NCI-H226 (cell line): ENCODE measurements around the gene DPT.

Experiments
- DNase-seq: peaks from one replicate; pipeline ENCODE4 v3.0.0-alpha.2; 2015

DPT gene

GRCh38 chr1:168734946-168735345 is 5.9 kb upstream of the DPT start:
- no peak for DNase-seq

GRCh38 chr1:168734271-168734670 is 5.3 kb upstream of the DPT start:
- no peak for DNase-seq

GRCh38 chr1:168733241-168733640 is 4.2 kb upstream of the DPT start:
- DNase-seq = no peak

DNA sequence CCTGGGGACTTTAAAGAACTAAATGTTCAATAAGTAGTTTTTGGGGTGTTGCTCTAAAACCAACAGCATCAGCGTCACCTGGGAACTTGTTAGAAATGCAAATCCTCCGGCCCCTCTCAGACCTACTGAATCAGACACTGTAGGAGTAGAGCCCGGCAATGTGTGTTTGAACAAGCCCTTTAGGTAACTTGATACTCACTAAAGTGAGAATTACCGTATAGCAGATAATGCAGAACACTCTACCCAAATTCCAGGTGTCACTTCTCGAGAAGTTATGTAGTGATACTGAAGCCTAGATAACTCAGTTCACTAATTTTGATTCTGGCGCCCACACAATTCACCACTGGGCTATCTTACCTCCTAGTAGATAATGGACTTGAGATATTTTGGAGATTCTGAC is 3.7 kb upstream of the DPT start:
- no peak for DNase-seq

GRCh38 chr1:168731244-168731953 is 2.4 kb upstream of the DPT start:
- no peak for DNase-seq

DNA sequence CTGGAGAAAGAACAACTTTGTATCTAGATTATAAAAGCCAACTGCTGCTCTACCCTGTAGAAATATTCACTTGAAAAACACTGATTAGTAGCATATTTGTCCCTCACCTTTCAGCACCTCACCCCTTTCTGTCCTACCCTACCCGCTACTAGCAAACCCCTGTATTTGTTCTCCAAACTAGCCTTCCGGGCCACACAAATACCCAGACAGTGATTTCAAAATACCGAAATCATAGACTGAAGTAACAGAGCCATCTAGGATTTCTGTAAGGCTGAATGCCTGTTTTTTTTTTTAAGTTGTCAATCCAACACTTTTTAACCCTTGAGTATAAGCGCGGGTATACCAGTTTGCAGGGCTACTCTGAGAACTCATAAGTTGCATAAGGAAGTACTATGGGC is 398 bp upstream of the DPT start:
- DNase-seq = no peak

DNA sequence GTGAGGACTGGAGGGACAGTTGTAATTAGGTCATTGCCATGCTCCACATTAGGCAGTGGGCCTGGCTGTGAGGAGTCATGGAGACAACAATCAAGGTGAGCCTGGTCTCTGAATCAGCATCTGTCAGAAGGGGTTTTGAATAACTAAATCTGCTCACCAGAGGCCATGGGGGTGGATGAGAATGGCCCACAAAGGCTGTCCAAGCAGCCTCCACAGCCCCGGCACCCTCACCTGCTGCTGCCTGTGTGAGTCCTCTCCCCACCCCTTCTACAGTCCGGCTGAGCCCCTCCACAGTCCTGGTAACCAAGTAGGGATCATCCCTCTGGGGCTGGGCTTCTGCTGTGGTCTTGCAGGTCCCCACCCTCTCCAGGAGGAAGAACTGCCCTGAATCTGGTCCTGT is 2.3 kb downstream of the DPT start:
- no peak for DNase-seq

- DNase-seq = no peak
Observed at GRCh38 chr1:168726281-168726680, 2.7 kb downstream of the DPT start.

DNA sequence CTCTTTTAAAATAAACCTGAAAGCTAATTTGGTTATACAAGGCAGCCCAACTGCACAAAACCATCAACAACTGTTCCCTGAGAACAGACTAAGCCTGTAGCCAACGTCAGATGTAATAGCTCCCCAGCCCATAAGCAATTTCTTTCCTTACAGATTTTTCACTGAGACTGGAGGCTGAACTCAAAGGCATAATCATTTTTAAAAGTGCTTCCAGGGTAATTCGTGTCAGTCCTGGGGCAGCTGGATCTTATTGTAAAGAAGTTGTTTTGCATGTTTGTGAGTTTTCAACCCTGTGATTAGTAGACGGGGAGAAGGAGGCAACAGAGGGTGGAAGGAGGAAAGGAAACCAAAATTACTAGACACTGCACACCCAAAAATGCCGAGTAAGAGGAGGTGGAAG is 3.2 kb downstream of the DPT start:
- DNase-seq = no peak

- DNase-seq = no peak
Observed at GRCh38 chr1:168725060-168725459, 3.9 kb downstream of the DPT start.

DNA sequence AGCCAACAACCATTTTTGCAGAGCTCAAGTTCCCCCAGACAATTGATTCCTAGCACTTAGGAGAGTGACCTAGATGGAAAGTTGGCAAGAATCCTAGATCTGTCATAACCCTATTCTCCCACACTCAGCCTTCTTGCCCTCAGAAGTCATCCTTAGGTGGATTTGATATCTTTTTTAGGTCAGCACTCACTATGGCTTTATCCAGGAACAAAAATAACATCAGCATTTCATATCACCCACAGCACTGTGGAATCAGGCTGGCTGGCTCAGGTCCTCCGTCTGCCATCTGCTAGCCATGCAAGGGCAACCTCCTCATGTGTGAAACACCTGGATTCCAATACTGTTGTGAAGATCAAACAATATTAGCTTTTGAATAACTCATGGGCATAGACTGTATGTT is 6.0 kb downstream of the DPT start:
- DNase-seq = no peak

- no peak for DNase-seq
Observed at GRCh38 chr1:168720839-168721238, 8.2 kb downstream of the DPT start.

- peak; percentile 33 for DNase-seq
Observed at GRCh38 chr1:168719306-168720111, 9.5 kb downstream of the DPT start.

- DNase-seq = peak; percentile 40
Observed at GRCh38 chr1:168717906-168718891, 10.8 kb downstream of the DPT start.

GRCh38 chr1:168714012-168714411 is 15.0 kb downstream of the DPT start:
- DNase-seq = no peak

GRCh38 chr1:168709405-168710363 is 19.3 kb downstream of the DPT start:
- DNase-seq = peak; percentile 88

- DNase-seq = no peak
Observed at GRCh38 chr1:168708698-168709404, 20.2 kb downstream of the DPT start.

GRCh38 chr1:168706391-168706992 is 22.5 kb downstream of the DPT start:
- no peak for DNase-seq

DNA sequence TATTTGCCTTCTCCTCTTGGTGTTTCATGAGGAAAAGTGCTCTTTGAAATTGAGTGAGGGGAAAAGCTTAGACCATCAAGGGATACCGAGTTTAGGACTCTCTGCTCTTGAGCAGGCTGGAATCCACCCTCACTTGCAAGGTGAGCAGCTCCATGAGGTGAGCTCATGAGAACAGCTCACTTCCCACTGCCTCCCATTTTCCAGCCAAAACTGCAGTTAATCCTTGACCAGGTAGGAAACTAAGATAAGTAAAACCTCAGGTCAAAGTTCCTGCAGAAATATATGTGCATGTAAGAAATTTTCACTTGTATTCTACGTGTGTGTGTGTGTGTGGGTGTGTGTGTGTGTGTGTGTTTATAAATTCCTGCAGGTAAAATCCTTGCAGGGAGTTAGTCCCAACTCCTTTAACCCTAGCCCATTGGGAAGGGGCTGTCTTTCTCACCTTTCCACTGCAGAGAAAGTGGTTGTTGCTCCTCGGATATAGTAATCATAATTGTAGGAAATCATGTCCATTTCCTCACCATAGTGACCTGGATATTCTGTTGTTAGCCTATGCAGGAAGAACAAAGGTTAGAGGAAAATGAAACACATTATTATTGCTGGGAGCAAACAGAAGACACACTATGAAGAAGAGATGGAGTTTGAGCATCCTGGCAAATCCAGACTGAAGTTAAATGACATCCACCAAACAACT is 28.3 kb downstream of the DPT start:
- no peak for DNase-seq

- DNase-seq = no peak
Observed at GRCh38 chr1:168698453-168698852, 30.6 kb downstream of the DPT start.
